Measurements from ENCODE around the gene RADIL.

The RADIL gene

GRCh38 chr7:4754433-4755010 lies 129.0 kb downstream of the RADIL start:
- no peak for DNase-seq (ENCODE audit: low spot score)

GRCh38 chr7:4753598-4754432 lies 129.7 kb downstream of the RADIL start:
- peak; percentile 71 for DNase-seq (ENCODE audit: low spot score)

GRCh38 chr7:4751398-4751947 lies 132.0 kb downstream of the RADIL start:
- no peak for DNase-seq (ENCODE audit: low spot score)

- DNase-seq (ENCODE audit: low spot score) = no peak
Measured at GRCh38 chr7:4749798-4750197, 133.7 kb downstream of the RADIL start.

DNA sequence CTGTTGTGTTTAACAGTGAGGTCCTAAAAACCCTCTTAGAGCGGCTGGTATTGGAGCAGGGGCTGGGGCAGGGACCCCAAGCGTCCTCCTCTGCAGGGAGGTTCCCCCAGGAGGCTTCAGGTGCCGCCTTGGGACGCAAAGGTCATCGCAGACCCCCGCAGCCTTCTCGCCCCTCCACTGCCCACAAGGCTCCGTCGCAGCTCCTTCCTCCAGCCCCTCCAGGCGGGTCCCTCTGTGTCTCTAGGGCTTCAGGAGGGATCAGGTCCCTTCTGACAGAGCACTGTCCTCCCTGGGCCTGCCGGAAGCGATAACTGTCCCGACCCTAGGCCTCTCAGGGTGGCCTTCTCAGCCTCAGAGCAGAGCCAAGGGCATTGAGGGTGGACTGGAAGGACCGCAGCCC lies 134.2 kb downstream of the RADIL start:
- no peak for DNase-seq (ENCODE audit: low spot score)

Measured in NAMALWA (cell line).